Stimulated activated memory B cell treated with anti-CD40 and anti-IgM and Interleukin-4, amounts not matched to agents 10 μg/mL and 1 μg/mL and 100 μg/mL, for 72 hours (primary cell): ENCODE measurements around the gene CIART.
"Not testable (repeated sequence)": the region's sequence is repeated elsewhere in the genome, so short reads cannot be mapped to it uniquely, and the experiment has no call there.

Experiments used
- ATAC-seq: fragments of 150-1000 bp; cut with Tn5 transposase; 2 replicates; pipeline ENCODE4 v1.10.0; 2021
- H3K27ac Mint-ChIP-seq: one replicate; pipeline ENCODE4 v1.8.0; 2022; ENCODE audit warnings: mild to moderate bottlenecking, mixed read lengths
- H3K27me3 Mint-ChIP-seq: one replicate; pipeline ENCODE4 v1.8.0; 2022; ENCODE audit warnings: mixed read lengths
- H3K36me3 Mint-ChIP-seq: one replicate; pipeline ENCODE4 v1.8.0; 2022; ENCODE audit warnings: mixed read lengths
- H3K4me1 Mint-ChIP-seq: one replicate; pipeline ENCODE4 v1.8.0; 2022; ENCODE audit warnings: mixed read lengths
- H3K4me3 Mint-ChIP-seq: one replicate; pipeline ENCODE4 v1.8.0; 2022; ENCODE audit warnings: mild to moderate bottlenecking, moderate library complexity, mixed read lengths
- H3K9me3 Mint-ChIP-seq: one replicate; pipeline ENCODE4 v1.8.0; 2022; ENCODE audit warnings: mixed read lengths

The CIART gene

GRCh38 chr1:150281758-150282557 is at the start of gene CIART:
TSS of gene CIART (plus strand) at chr1:150282554. CDS start at chr1:150283268, 714 bp downstream.
- Mint-ChIP-seq H3K27me3 (no peaks in the 10 kb centered on the region), H3K27ac (peak within 1 kb of the TSS; percentile 68), H3K36me3 (peaks cover 3% of the 10 kb centered on the region), H3K9me3 (no peaks in the 10 kb centered on the region), H3K4me3 (peak within 1 kb of the TSS; percentile 87), H3K4me1 (peaks cover 22% of the 10 kb centered on the region)
- peak; percentile 89 for ATAC-seq

- H3K9me3 Mint-ChIP-seq, H3K27me3 Mint-ChIP-seq, ATAC-seq, H3K27ac Mint-ChIP-seq, H3K4me3 Mint-ChIP-seq: not testable (repeated sequence)
- H3K36me3 Mint-ChIP-seq: peaks cover 21% of the 10 kb centered on the region
- peaks cover 27% of the 10 kb centered on the region for H3K4me1 Mint-ChIP-seq
Observed at GRCh38 chr1:150232921-150233320, 49.4 kb upstream of the CIART start.

GRCh38 chr1:150233359-150234308 is 48.7 kb upstream of the CIART start:
- no peak overlapping the region for H3K27ac Mint-ChIP-seq
- ATAC-seq: no peak
- H3K27me3 Mint-ChIP-seq: no peaks in the 10 kb centered on the region
- H3K36me3 Mint-ChIP-seq: peaks cover 15% of the 10 kb centered on the region
- H3K4me1 Mint-ChIP-seq: peaks cover 27% of the 10 kb centered on the region
- H3K4me3 Mint-ChIP-seq: no peak overlapping the region
- no peaks in the 10 kb centered on the region for H3K9me3 Mint-ChIP-seq

GRCh38 chr1:150234309-150234565 is 48.1 kb upstream of the CIART start:
- no peak overlapping the region for H3K27ac Mint-ChIP-seq
- no peak for ATAC-seq
- H3K4me1 Mint-ChIP-seq: peaks cover 27% of the 10 kb centered on the region
- H3K36me3 Mint-ChIP-seq: peaks cover 9% of the 10 kb centered on the region
- H3K27me3 Mint-ChIP-seq: no peaks in the 10 kb centered on the region
- no peaks in the 10 kb centered on the region for H3K9me3 Mint-ChIP-seq
- H3K4me3 Mint-ChIP-seq: no peak overlapping the region

- Mint-ChIP-seq H3K9me3 (no peaks in the 10 kb centered on the region), H3K27me3 (no peaks in the 10 kb centered on the region), H3K4me3 (no peak overlapping the region), H3K4me1 (peaks cover 27% of the 10 kb centered on the region), H3K36me3 (peaks cover 5% of the 10 kb centered on the region), H3K27ac (no peak overlapping the region)
- ATAC-seq: peak; percentile 80
Observed at GRCh38 chr1:150234566-150235293, 47.6 kb upstream of the CIART start.

GRCh38 chr1:150235294-150235851 is 47.0 kb upstream of the CIART start:
- Mint-ChIP-seq H3K4me1 (peaks cover 27% of the 10 kb centered on the region), H3K9me3 (no peaks in the 10 kb centered on the region), H3K4me3 (no peak overlapping the region), H3K36me3 (peaks cover 5% of the 10 kb centered on the region), H3K27me3 (no peaks in the 10 kb centered on the region), H3K27ac (no peak overlapping the region)
- ATAC-seq: peak; percentile 2

GRCh38 chr1:150235852-150236613 is 46.3 kb upstream of the CIART start, which contains the start of gene ANP32E:
TSS of gene ANP32E (minus strand) at chr1:150236112. CDS start at chr1:150235786, 326 bp downstream.
- Mint-ChIP-seq H3K9me3 (no peaks in the 10 kb centered on the region), H3K4me3 (no peak within 1 kb of the TSS), H3K36me3 (no peaks in the 10 kb centered on the region), H3K4me1 (peaks cover 27% of the 10 kb centered on the region), H3K27ac (no peak within 1 kb of the TSS), H3K27me3 (no peaks in the 10 kb centered on the region)
- ATAC-seq: peak; percentile 96

GRCh38 chr1:150236614-150237100 is 45.7 kb upstream of the CIART start:
- no peaks in the 10 kb centered on the region for H3K9me3 Mint-ChIP-seq
- no peak overlapping the region for H3K27ac Mint-ChIP-seq
- H3K4me3 Mint-ChIP-seq: no peak overlapping the region
- H3K36me3 Mint-ChIP-seq: no peaks in the 10 kb centered on the region
- H3K4me1 Mint-ChIP-seq: peaks cover 27% of the 10 kb centered on the region
- H3K27me3 Mint-ChIP-seq: no peaks in the 10 kb centered on the region
- ATAC-seq: no peak

- not testable (repeated sequence) for H3K27ac Mint-ChIP-seq, ATAC-seq, H3K27me3 Mint-ChIP-seq, H3K36me3 Mint-ChIP-seq, H3K9me3 Mint-ChIP-seq, H3K4me3 Mint-ChIP-seq
- peaks cover 27% of the 10 kb centered on the region for H3K4me1 Mint-ChIP-seq
Observed at GRCh38 chr1:150237176-150237575, 45.2 kb upstream of the CIART start.

- no peak for ATAC-seq
- Mint-ChIP-seq H3K4me1 (peaks cover 25% of the 10 kb centered on the region), H3K4me3 (no peak overlapping the region), H3K9me3 (no peaks in the 10 kb centered on the region), H3K27ac (no peak overlapping the region), H3K36me3 (no peaks in the 10 kb centered on the region), H3K27me3 (no peaks in the 10 kb centered on the region)
Observed at GRCh38 chr1:150237746-150238145, 44.6 kb upstream of the CIART start.

GRCh38 chr1:150243003-150243402 is 39.4 kb upstream of the CIART start:
- Mint-ChIP-seq H3K9me3 (no peaks in the 10 kb centered on the region), H3K27me3 (no peaks in the 10 kb centered on the region), H3K4me3 (no peak overlapping the region), H3K4me1 (peaks cover 5% of the 10 kb centered on the region), H3K27ac (no peak overlapping the region), H3K36me3 (no peaks in the 10 kb centered on the region)
- ATAC-seq: no peak

- Mint-ChIP-seq H3K27me3 (peaks cover under 1% of the 10 kb centered on the region), H3K36me3 (no peaks in the 10 kb centered on the region), H3K4me3 (no peak overlapping the region), H3K27ac (no peak overlapping the region), H3K4me1 (no peaks in the 10 kb centered on the region), H3K9me3 (no peaks in the 10 kb centered on the region)
- ATAC-seq: no peak
Observed at GRCh38 chr1:150249936-150250335, 32.4 kb upstream of the CIART start.

- no peaks in the 10 kb centered on the region for H3K36me3 Mint-ChIP-seq
- H3K4me3 Mint-ChIP-seq: peak overlapping the region; percentile 65
- ATAC-seq: no peak
- H3K27me3 Mint-ChIP-seq: peaks cover 44% of the 10 kb centered on the region
- peaks cover 24% of the 10 kb centered on the region for H3K4me1 Mint-ChIP-seq
- H3K27ac Mint-ChIP-seq: peak overlapping the region; percentile 32
- H3K9me3 Mint-ChIP-seq: no peaks in the 10 kb centered on the region
Observed at GRCh38 chr1:150256198-150256553, 26.2 kb upstream of the CIART start.
